Measurements from ENCODE around the gene ROBO1. TPM values are rescaled to one million over a fixed set of nuclear protein-coding genes. Genes with fewer than 3 reads are reported as not detected.

Gene ROBO1
- total and polyA plus RNA-seq, 4 donors, result 1.0 to 30.3 (median 3.9) TPM

DNA sequence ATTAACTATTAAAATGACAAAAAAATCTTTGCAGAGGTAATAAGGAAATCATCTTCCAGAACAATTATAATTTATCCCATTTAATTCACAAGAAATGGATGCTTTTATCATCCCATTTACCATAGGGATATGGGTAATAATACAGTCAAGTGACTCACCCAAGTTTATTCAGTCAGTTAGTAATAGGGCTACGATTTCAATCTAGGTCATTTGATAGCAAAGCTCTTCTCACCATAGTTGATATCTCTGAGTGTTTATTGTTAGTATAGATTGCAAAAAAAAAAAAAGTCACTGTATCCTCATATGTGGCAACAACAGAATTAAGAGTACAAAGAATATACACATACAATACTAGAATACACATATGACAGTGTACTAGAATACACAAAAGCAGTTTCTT lies 797.1 kb downstream of the ROBO1 start:
- WGBS, result 75% methylated on average over 1 of the region's 1 CpG
- Histone ChIP-seq H3K27me3 (ENCODE audit: control insufficient read depth in 4 of 4, insufficient read depth in 4 of 4, low read length in 3 of 4) (no peaks in the 10 kb centered on the region), H3K9ac (ENCODE audit: low read depth in 1 of 2, low read length in 2 of 2) (no peak overlapping the region), H3K4me3 (ENCODE audit: low read depth in 1 of 3, low read length in 3 of 3) (no peak overlapping the region), H3K36me3 (ENCODE audit: control insufficient read depth in 4 of 4, insufficient read depth in 3 of 4, low read depth in 1 of 4, low read length in 3 of 4) (no peaks in the 10 kb centered on the region), H3K9me3 (ENCODE audit: control insufficient read depth in 4 of 4, low read length in 3 of 4) (peaks cover 0 to 1% (median 0%) of the 10 kb centered on the region in 4 donors), H3K4me1 (ENCODE audit: control insufficient read depth in 4 of 4, insufficient read depth in 4 of 4, low read length in 3 of 4) (no peaks in the 10 kb centered on the region), H3K27ac (ENCODE audit: low read depth in 1 of 2, low read length in 2 of 2) (no peak overlapping the region)
- no peak for DNase-seq (ENCODE audit: low spot score)
- no peak for TF ChIP-seq REST (IDR thresholded peaks at IDR 0.05)
- no peak for TF ChIP-seq RXRA (IDR thresholded peaks at IDR 0.05)
- TF ChIP-seq HNF4A (conservative IDR thresholded peaks at IDR 0.05), result no peak
- no peak for TF ChIP-seq RAD21 (IDR thresholded peaks at IDR 0.05)
- TF ChIP-seq TAF1 (conservative IDR thresholded peaks at IDR 0.05), result no peak
- no peak for TF ChIP-seq CTCF (IDR thresholded peaks at IDR 0.05; ENCODE audit: low read depth, low read length, missing input control)
- TF ChIP-seq SP1 (IDR thresholded peaks at IDR 0.05), result no peak
- no peak for TF ChIP-seq EGR1 (IDR thresholded peaks at IDR 0.05; ENCODE audit: low read depth in 2 of 2)

GRCh38 chr3:78969483-78969882 lies 798.3 kb downstream of the ROBO1 start:
- H3K36me3 ChIP-seq (ENCODE audit: control insufficient read depth in 4 of 4, insufficient read depth in 3 of 4, low read depth in 1 of 4, low read length in 3 of 4), result no peaks in the 10 kb centered on the region

More at GRCh38 chr3:78969483-78969882, 798.3 kb downstream of the ROBO1 start:
- DNase-seq (ENCODE audit: low spot score), result no peak
- H3K9ac ChIP-seq (ENCODE audit: low read depth in 1 of 2, low read length in 2 of 2), result no peak overlapping the region
- peaks cover 0 to 1% (median 0%) of the 10 kb centered on the region in 4 donors for H3K9me3 ChIP-seq (ENCODE audit: control insufficient read depth in 4 of 4, low read length in 3 of 4)
- H3K4me1 ChIP-seq (ENCODE audit: control insufficient read depth in 4 of 4, insufficient read depth in 4 of 4, low read length in 3 of 4), result no peaks in the 10 kb centered on the region
- H3K4me3 ChIP-seq (ENCODE audit: low read depth in 1 of 3, low read length in 3 of 3), result no peak overlapping the region
- 93% methylated on average over 2 of the region's 2 CpGs for WGBS
- TF ChIP-seq NR2F2 (IDR thresholded peaks at IDR 0.05), result no peak
- TF ChIP-seq HNF4A (conservative IDR thresholded peaks at IDR 0.05), result no peak
- no peak for TF ChIP-seq RXRA (IDR thresholded peaks at IDR 0.05)
- no peak for TF ChIP-seq FOXA2 (IDR thresholded peaks at IDR 0.05)
- TF ChIP-seq, protein P1, sequence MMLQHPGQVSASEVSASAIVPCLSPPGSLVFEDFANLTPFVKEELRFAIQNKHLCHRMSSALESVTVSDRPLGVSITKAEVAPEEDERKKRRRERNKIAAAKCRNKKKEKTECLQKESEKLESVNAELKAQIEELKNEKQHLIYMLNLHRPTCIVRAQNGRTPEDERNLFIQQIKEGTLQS (IDR thresholded peaks at IDR 0.05), result no peak
- TF ChIP-seq RAD21 (IDR thresholded peaks at IDR 0.05), result no peak
- TF ChIP-seq FOXA1 (IDR thresholded peaks at IDR 0.05), result no peak
- TF ChIP-seq SP1 (IDR thresholded peaks at IDR 0.05), result no peak
- TF ChIP-seq REST (IDR thresholded peaks at IDR 0.05), result no peak
- no peak for TF ChIP-seq CTCF (IDR thresholded peaks at IDR 0.05; ENCODE audit: low read depth, low read length, missing input control)
- TF ChIP-seq, protein P2, sequence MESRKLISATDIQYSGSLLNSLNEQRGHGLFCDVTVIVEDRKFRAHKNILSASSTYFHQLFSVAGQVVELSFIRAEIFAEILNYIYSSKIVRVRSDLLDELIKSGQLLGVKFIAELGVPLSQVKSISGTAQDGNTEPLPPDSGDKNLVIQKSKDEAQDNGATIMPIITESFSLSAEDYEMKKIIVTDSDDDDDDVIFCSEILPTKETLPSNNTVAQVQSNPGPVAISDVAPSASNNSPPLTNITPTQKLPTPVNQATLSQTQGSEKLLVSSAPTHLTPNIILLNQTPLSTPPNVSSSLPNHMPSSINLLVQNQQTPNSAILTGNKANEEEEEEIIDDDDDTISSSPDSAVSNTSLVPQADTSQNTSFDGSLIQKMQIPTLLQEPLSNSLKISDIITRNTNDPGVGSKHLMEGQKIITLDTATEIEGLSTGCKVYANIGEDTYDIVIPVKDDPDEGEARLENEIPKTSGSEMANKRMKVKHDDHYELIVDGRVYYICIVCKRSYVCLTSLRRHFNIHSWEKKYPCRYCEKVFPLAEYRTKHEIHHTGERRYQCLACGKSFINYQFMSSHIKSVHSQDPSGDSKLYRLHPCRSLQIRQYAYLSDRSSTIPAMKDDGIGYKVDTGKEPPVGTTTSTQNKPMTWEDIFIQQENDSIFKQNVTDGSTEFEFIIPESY (IDR thresholded peaks at IDR 0.05), result no peak
- no peak for TF ChIP-seq GABPA (IDR thresholded peaks at IDR 0.05 in 1 of 2, conservative IDR thresholded peaks at IDR 0.05 in 1 of 2)
- TF ChIP-seq JUND (IDR thresholded peaks at IDR 0.05), result no peak
- no peak for TF ChIP-seq EGR1 (IDR thresholded peaks at IDR 0.05; ENCODE audit: low read depth in 2 of 2)
- H3K27ac ChIP-seq (ENCODE audit: low read depth in 1 of 2, low read length in 2 of 2), result no peak overlapping the region
- H3K27me3 ChIP-seq (ENCODE audit: control insufficient read depth in 4 of 4, insufficient read depth in 4 of 4, low read length in 3 of 4), result no peaks in the 10 kb centered on the region
